Measurements from ENCODE around the gene PAFAH1B2.

Gene PAFAH1B2

GRCh38 chr11:117154468-117154867 is 10.4 kb downstream of the PAFAH1B2 start:
- Histone ChIP-seq H3K9me3 (ENCODE audit: severe bottlenecking) (no peaks in the 10 kb centered on the region), H3K27me3 (ENCODE audit: insufficient read depth, low read depth, severe bottlenecking) (no peaks in the 10 kb centered on the region), H3K4me3 (ENCODE audit: low read depth, low read length) (no peak overlapping the region), H3K27ac (no peak overlapping the region), H3K36me3 (peaks cover 48% of the 10 kb centered on the region)
- DNase-seq: no peak
- TF ChIP-seq CTCF (IDR thresholded peaks at IDR 0.05; ENCODE audit: low read depth, low read length): no peak

- H3K27ac ChIP-seq: no peak overlapping the region
- no peak for TF ChIP-seq CTCF (IDR thresholded peaks at IDR 0.05; ENCODE audit: low read depth, low read length)
- no peaks in the 10 kb centered on the region for H3K9me3 ChIP-seq (ENCODE audit: severe bottlenecking)
- H3K4me3 ChIP-seq (ENCODE audit: low read depth, low read length): no peak overlapping the region
- no peaks in the 10 kb centered on the region for H3K27me3 ChIP-seq (ENCODE audit: insufficient read depth, low read depth, severe bottlenecking)
- no peak for DNase-seq
- H3K36me3 ChIP-seq: peaks cover 71% of the 10 kb centered on the region
Observed at GRCh38 chr11:117157507-117157906, 13.4 kb downstream of the PAFAH1B2 start.

- Histone ChIP-seq H3K27ac (no peak overlapping the region), H3K9me3 (ENCODE audit: severe bottlenecking) (no peaks in the 10 kb centered on the region), H3K4me3 (ENCODE audit: low read depth, low read length) (no peak overlapping the region), H3K27me3 (ENCODE audit: insufficient read depth, low read depth, severe bottlenecking) (no peaks in the 10 kb centered on the region), H3K36me3 (peaks cover 69% of the 10 kb centered on the region)
- TF ChIP-seq CTCF (IDR thresholded peaks at IDR 0.05; ENCODE audit: low read depth, low read length): no peak
- DNase-seq: no peak
Observed at GRCh38 chr11:117159892-117160291, 15.8 kb downstream of the PAFAH1B2 start.

GRCh38 chr11:117160826-117161225 is 16.7 kb downstream of the PAFAH1B2 start:
- Histone ChIP-seq H3K36me3 (peaks cover 67% of the 10 kb centered on the region), H3K9me3 (ENCODE audit: severe bottlenecking) (no peaks in the 10 kb centered on the region), H3K4me3 (ENCODE audit: low read depth, low read length) (no peak overlapping the region), H3K27ac (no peak overlapping the region), H3K27me3 (ENCODE audit: insufficient read depth, low read depth, severe bottlenecking) (no peaks in the 10 kb centered on the region)
- TF ChIP-seq CTCF (IDR thresholded peaks at IDR 0.05; ENCODE audit: low read depth, low read length): no peak
- DNase-seq: no peak

- DNase-seq: no peak
- Histone ChIP-seq H3K9me3 (ENCODE audit: severe bottlenecking) (no peaks in the 10 kb centered on the region), H3K4me3 (ENCODE audit: low read depth, low read length) (no peak overlapping the region), H3K27ac (no peak overlapping the region), H3K27me3 (ENCODE audit: insufficient read depth, low read depth, severe bottlenecking) (no peaks in the 10 kb centered on the region), H3K36me3 (peaks cover 69% of the 10 kb centered on the region)
- no peak for TF ChIP-seq CTCF (IDR thresholded peaks at IDR 0.05; ENCODE audit: low read depth, low read length)
Observed at GRCh38 chr11:117166491-117166890, 22.4 kb downstream of the PAFAH1B2 start.

- no peak for TF ChIP-seq CTCF (IDR thresholded peaks at IDR 0.05; ENCODE audit: low read depth, low read length)
- Histone ChIP-seq H3K36me3 (peaks cover 46% of the 10 kb centered on the region), H3K4me3 (ENCODE audit: low read depth, low read length) (no peak overlapping the region), H3K27me3 (ENCODE audit: insufficient read depth, low read depth, severe bottlenecking) (no peaks in the 10 kb centered on the region), H3K27ac (no peak overlapping the region), H3K9me3 (ENCODE audit: severe bottlenecking) (no peaks in the 10 kb centered on the region)
- DNase-seq: no peak
Observed at GRCh38 chr11:117169736-117170135, 25.6 kb downstream of the PAFAH1B2 start.
